ENCODE data around the gene TMIGD3. TPM values are rescaled to one million over a fixed set of nuclear protein-coding genes. Genes with fewer than 3 reads are reported as not detected.
A peak's percentile ranks its signal among the peaks of the same experiment; 100 is the strongest.

TMIGD3 gene
- total and polyA plus RNA-seq, 7 donors = 1.9 to 29.8 (median 5.8) TPM

GRCh38 chr1:111542187-111542586 is 38.8 kb upstream of the TMIGD3 start:
- Histone ChIP-seq H3K4me3 (peak overlapping the region in 2 of 4 donors; percentile 6 to 30), H3K4me1 (peaks cover 0 to 25% (median 19%) of the 10 kb centered on the region in 4 donors), H3K27ac (peak overlapping the region; percentile 73 to 89 (median 76)), H3K27me3 (no peaks in the 10 kb centered on the region), H3K9me3 (no peaks in the 10 kb centered on the region), H3K36me3 (no peaks in the 10 kb centered on the region)
- 78 to 81% methylated on average over 14 of the region's 14 CpGs for WGBS, 2 donors
- intact Hi-C loops (cut with DNase I) = no loop called here
- DNase-seq = no peak
- TF ChIP-seq CTCF (IDR thresholded peaks at IDR 0.05) (no peak), POLR2AphosphoS5 (IDR thresholded peaks at IDR 0.05) (no peak), EP300 (IDR thresholded peaks at IDR 0.05) (no peak), POLR2A (IDR thresholded peaks at IDR 0.05) (no peak)

GRCh38 chr1:111541721-111542120 is 38.3 kb upstream of the TMIGD3 start:
- WGBS, 2 donors = 63 to 78% methylated on average over 4 of the region's 4 CpGs
- no peaks in the 10 kb centered on the region for H3K27me3 ChIP-seq
- TF ChIP-seq POLR2AphosphoS5 (IDR thresholded peaks at IDR 0.05) (peak in 1 of 4 donors; percentile 19), POLR2A (IDR thresholded peaks at IDR 0.05) (no peak)
- peaks cover 0 to 30% (median 24%) of the 10 kb centered on the region in 4 donors for H3K4me1 ChIP-seq
- no peaks in the 10 kb centered on the region for H3K36me3 ChIP-seq
- intact Hi-C loops (cut with DNase I) = no loop called here
- peak overlapping the region in 2 of 4 donors; percentile 6 to 30 for H3K4me3 ChIP-seq
- H3K27ac ChIP-seq = peak overlapping the region; percentile 73 to 89 (median 76)
- DNase-seq = no peak
- no peaks in the 10 kb centered on the region for H3K9me3 ChIP-seq

GRCh38 chr1:111540928-111541327 is 37.5 kb upstream of the TMIGD3 start:
- Histone ChIP-seq H3K27ac (peak overlapping the region; percentile 73 to 89 (median 76)), H3K4me3 (no peak overlapping the region), H3K36me3 (no peaks in the 10 kb centered on the region), H3K4me1 (peaks cover 0 to 38% (median 31%) of the 10 kb centered on the region in 4 donors), H3K27me3 (no peaks in the 10 kb centered on the region), H3K9me3 (no peaks in the 10 kb centered on the region)
- DNase-seq = no peak
- TF ChIP-seq EP300 (IDR thresholded peaks at IDR 0.05) (no peak), POLR2AphosphoS5 (IDR thresholded peaks at IDR 0.05) (peak in 1 of 4 donors; percentile 34), CTCF (IDR thresholded peaks at IDR 0.05) (no peak), POLR2A (IDR thresholded peaks at IDR 0.05) (no peak)
- WGBS, 2 donors = 92 to 93% methylated on average over 3 of the region's 3 CpGs
- intact Hi-C loops (cut with DNase I) = no loop called here

- no peaks in the 10 kb centered on the region for H3K9me3 ChIP-seq
- H3K36me3 ChIP-seq = no peaks in the 10 kb centered on the region
- H3K27me3 ChIP-seq = no peaks in the 10 kb centered on the region
- DNase-seq = no peak
- 50 to 77% methylated on average over 6 of the region's 6 CpGs for WGBS, 2 donors
- peak overlapping the region; percentile 76 to 89 (median 83) for H3K27ac ChIP-seq
- intact Hi-C loops (cut with DNase I) = loop anchor here (5.0 kb wide), 1 partner anchor 84 kb away; no protein-coding TSS in a partner anchor
- no peak overlapping the region for H3K4me3 ChIP-seq
- peaks cover 3 to 59% (median 46%) of the 10 kb centered on the region in 4 donors for H3K4me1 ChIP-seq
- TF ChIP-seq CTCF (IDR thresholded peaks at IDR 0.05) (no peak), POLR2AphosphoS5 (IDR thresholded peaks at IDR 0.05) (no peak), POLR2A (IDR thresholded peaks at IDR 0.05) (no peak), EP300 (IDR thresholded peaks at IDR 0.05) (no peak)
Measured at GRCh38 chr1:111538343-111539025, 35.1 kb upstream of the TMIGD3 start.

- no peaks in the 10 kb centered on the region for H3K27me3 ChIP-seq
- H3K27ac ChIP-seq = peak overlapping the region; percentile 76 to 89 (median 83)
- H3K9me3 ChIP-seq = no peaks in the 10 kb centered on the region
- TF ChIP-seq POLR2A (IDR thresholded peaks at IDR 0.05) = no peak
- TF ChIP-seq CTCF (IDR thresholded peaks at IDR 0.05) = no peak
- peak in 1 of 4 donors; percentile 1 for TF ChIP-seq EP300 (IDR thresholded peaks at IDR 0.05)
- peak; percentile 21 to 60 (median 26) for TF ChIP-seq POLR2AphosphoS5 (IDR thresholded peaks at IDR 0.05)
- no peaks in the 10 kb centered on the region for H3K36me3 ChIP-seq
- H3K4me3 ChIP-seq = no peak overlapping the region
- intact Hi-C loops (cut with DNase I) = loop anchor here (5.0 kb wide), 1 partner anchor 87 kb away; no protein-coding TSS in a partner anchor
- peak; percentile 69 for DNase-seq
- 39 to 74% methylated on average over 14 of the region's 14 CpGs for WGBS, 2 donors
- peaks cover 3 to 50% (median 35%) of the 10 kb centered on the region in 4 donors for H3K4me1 ChIP-seq
Measured at GRCh38 chr1:111535256-111536191, 32.1 kb upstream of the TMIGD3 start.

Measured in sigmoid colon (tissue), 7 donors.